ENCODE measurements around the gene TP53I13. TPM values are rescaled to one million over a fixed set of nuclear protein-coding genes. Genes with fewer than 3 reads are reported as not detected.

The TP53I13 gene
- total and polyA plus RNA-seq, 2 of the 4 experiments (the other 2 are of a cell fraction) = 22.0 to 48.3 TPM

- 3% methylated on average over 6 of the region's 30 CpGs; no CpG with 5 or more reads in 1 of the 2 experiments for WGBS, 2 experiments (ENCODE audit: extremely low coverage in 2 of 2, insufficient read length in 1 of 2)
- Histone ChIP-seq H3K4me3 (ENCODE audit: insufficient read depth, low read depth, low read length) (no peak overlapping the region), H3K23ac (ENCODE audit: low read depth, low read length) (no peak overlapping the region), H4K8ac (ENCODE audit: low read depth in 2 of 2, low read length in 2 of 2) (peak overlapping the region; percentile 95 to 97), H3K56ac (ENCODE audit: extremely low read depth, insufficient read depth, low read length) (no peak overlapping the region), H3K4me2 (ENCODE audit: low read depth, low read length) (peak overlapping the region; percentile 86), H3K79me1 (ENCODE audit: low read depth in 1 of 2, low read length in 2 of 2) (peaks cover 16 to 51% of the 10 kb centered on the region in 2 experiments; a peak in 3 of 4 replicates), H2BK120ac (ENCODE audit: low read depth, low read length) (peak overlapping the region; percentile 55), H3K27me3 (ENCODE audit: control insufficient read depth, insufficient read depth, low read length) (peaks cover 2% of the 10 kb centered on the region; the same call in 1 of the 2 replicates), H3K18ac (ENCODE audit: low read depth, low read length) (no peak overlapping the region), H3K36me3 (ENCODE audit: control insufficient read depth, insufficient read depth, low read length) (no peaks in the 10 kb centered on the region), H2BK15ac (ENCODE audit: low read depth, low read length) (no peak overlapping the region; the same call in 2 of the 3 replicates), H3K27ac (ENCODE audit: insufficient read depth, low read length) (peak overlapping the region; percentile 27; the same call in 1 of the 2 replicates), H3K4me1 (ENCODE audit: control insufficient read depth, insufficient read depth, low read length) (peaks cover 40% of the 10 kb centered on the region), H2BK20ac (ENCODE audit: low read depth, low read length) (no peak overlapping the region), H3K14ac (replicated peaks; ENCODE audit: low read depth, low read length) (no peak overlapping the region), H3K4ac (ENCODE audit: low read depth, low read length) (peak overlapping the region; percentile 42), H2AK9ac (replicated peaks; ENCODE audit: low read depth, low read length, poor library complexity) (peak overlapping the region; percentile 93), H2BK5ac (ENCODE audit: low read depth, low read length, poor library complexity, severe bottlenecking) (no peak overlapping the region), H2AFZ (replicated peaks; ENCODE audit: low read length, poor library complexity) (peak overlapping the region; percentile 97), H3K9me3 (ENCODE audit: control insufficient read depth, insufficient read depth, low read length) (no peaks in the 10 kb centered on the region), H4K5ac (ENCODE audit: low read depth, low read length) (peak overlapping the region; percentile 81; the same call in 1 of the 2 replicates), H3K9me1 (ENCODE audit: insufficient read depth, low read length) (peaks cover 13% of the 10 kb centered on the region), H4K91ac (ENCODE audit: insufficient read depth, low read depth, low read length) (no peak overlapping the region), H4K20me1 (ENCODE audit: insufficient read depth, low read length) (peaks cover 53% of the 10 kb centered on the region), H3K9ac (ENCODE audit: low read depth, low read length) (no peak overlapping the region), H2AK5ac (ENCODE audit: low read depth, low read length) (peak overlapping the region; percentile 90)
- in situ Hi-C loops (cut with MboI; ENCODE audit: low sequenced_read_pairs) (no loop called here), dilution Hi-C loops (cut with HindIII; ENCODE audit: low sequenced_read_pairs, unreplicated experiment) (no loop called here), intact Hi-C loops (cut with micrococcal nuclease) (loop anchor here (1.0 kb wide), 1 partner anchor 220 kb away; no protein-coding TSS in a partner anchor)
- ChIA-PET CTCF (interaction anchor here (0.8 to 2.1 kb wide), 2 partner anchors 17 to 220 kb away, joined by 4 to 7 read pairs; no protein-coding TSS in a partner anchor), POLR2A (ENCODE audit: unreplicated experiment) (interaction anchor here (0.5 kb wide), 1 partner anchor 18 kb away, joined by 3 read pairs; no protein-coding TSS in a partner anchor)
- TF ChIP-seq SMC3 (IDR thresholded peaks at IDR 0.05; ENCODE audit: low read depth, low read length) (no peak), RCOR1 (IDR thresholded peaks at IDR 0.05; ENCODE audit: insufficient replicate concordance, low read length) (no peak), CEBPB (IDR thresholded peaks at IDR 0.05; ENCODE audit: low read depth, low read length) (no peak), MXI1 (IDR thresholded peaks at IDR 0.05; ENCODE audit: borderline replicate concordance, low read depth, low read length) (no peak), RFX5 (IDR thresholded peaks at IDR 0.05; ENCODE audit: low read depth, low read length) (no peak), CTCF (conservative IDR thresholded peaks at IDR 0.05; ENCODE audit: low read depth, low read length) (no peak), USF2 (IDR thresholded peaks at IDR 0.05; ENCODE audit: low read depth, low read length) (no peak), BHLHE40 (IDR thresholded peaks at IDR 0.05; ENCODE audit: low read depth, low read length) (no peak), NFE2L2 (IDR thresholded peaks at IDR 0.05; ENCODE audit: low read depth, low read length) (no peak), CHD1 (IDR thresholded peaks at IDR 0.05; ENCODE audit: low read depth, low read length) (no peak), MAFK (IDR thresholded peaks at IDR 0.05; ENCODE audit: low read depth, low read length) (no peak), RAD21 (IDR thresholded peaks at IDR 0.05; ENCODE audit: low read length) (no peak), POLR2A (IDR thresholded peaks at IDR 0.05; ENCODE audit: low read depth, low read length) (no peak)
- no TSS peak for BruUV-seq (replicated peaks)
- ATAC-seq (ENCODE audit: low read depth) = no peak
- peak; percentile 58 for DNase-seq
Observed at GRCh38 chr17:29590411-29591145, 22.1 kb downstream of the TP53I13 start.

Measured in IMR-90 (cell line).